ENCODE measurements around the gene PARD3. TPM values are rescaled to one million over a fixed set of nuclear protein-coding genes. Genes with fewer than 3 reads are reported as not detected.

Gene PARD3
- total RNA-seq, 2 donors from 2014 or later = 41.7 to 48.8 TPM

DNA sequence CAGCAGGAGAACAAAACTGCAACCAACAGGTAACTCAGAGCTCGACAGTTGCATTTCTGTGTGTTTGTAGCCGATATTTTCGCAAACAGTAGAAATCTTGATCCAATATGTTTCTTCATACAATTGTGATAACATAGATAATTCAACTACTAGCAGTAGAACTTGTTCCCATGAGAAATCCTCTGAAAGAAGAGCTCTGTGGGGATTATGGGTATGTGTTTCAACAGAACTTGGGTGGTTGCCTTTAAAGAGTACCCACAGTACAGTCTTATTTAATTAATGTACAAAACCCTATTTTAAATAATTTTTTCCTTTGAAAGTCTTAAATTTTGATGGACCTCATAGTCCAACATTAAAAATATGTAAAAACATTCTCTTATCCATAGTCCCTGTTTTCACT, 266.1 kb downstream of the PARD3 start:
- DNase-seq = no peak
- Histone ChIP-seq H3K36me3 (no peaks in the 10 kb centered on the region), H3K9me3 (no peaks in the 10 kb centered on the region), H3K9ac (ENCODE audit: low read depth in 2 of 2, low read length in 2 of 2) (no peak overlapping the region), H3K27me3 (no peaks in the 10 kb centered on the region), H3K27ac (no peak overlapping the region), H3K4me3 (no peak overlapping the region), H3K4me1 (no peaks in the 10 kb centered on the region)
- intact Hi-C loops (cut with DNase I) = no loop called here
- TF ChIP-seq CTCF (IDR thresholded peaks at IDR 0.05) = no peak

GRCh38 chr10:34548466-34548865, 266.6 kb downstream of the PARD3 start:
- no peak for DNase-seq
- Histone ChIP-seq H3K36me3 (no peaks in the 10 kb centered on the region), H3K27me3 (no peaks in the 10 kb centered on the region), H3K9me3 (no peaks in the 10 kb centered on the region), H3K27ac (no peak overlapping the region), H3K4me3 (no peak overlapping the region), H3K9ac (ENCODE audit: low read depth in 2 of 2, low read length in 2 of 2) (no peak overlapping the region), H3K4me1 (no peaks in the 10 kb centered on the region)
- no peak for TF ChIP-seq CTCF (IDR thresholded peaks at IDR 0.05)
- intact Hi-C loops (cut with DNase I) = no loop called here

GRCh38 chr10:34547695-34548094, 267.4 kb downstream of the PARD3 start:
- no peak overlapping the region for H3K27ac ChIP-seq
- DNase-seq = no peak
- H3K4me3 ChIP-seq = no peak overlapping the region
- H3K36me3 ChIP-seq = no peaks in the 10 kb centered on the region
- H3K9ac ChIP-seq (ENCODE audit: low read depth in 2 of 2, low read length in 2 of 2) = no peak overlapping the region
- H3K4me1 ChIP-seq = no peaks in the 10 kb centered on the region
- intact Hi-C loops (cut with DNase I) = no loop called here
- no peaks in the 10 kb centered on the region for H3K27me3 ChIP-seq
- H3K9me3 ChIP-seq = no peaks in the 10 kb centered on the region
- no peak for TF ChIP-seq CTCF (IDR thresholded peaks at IDR 0.05)

- no peak overlapping the region for H3K9ac ChIP-seq (ENCODE audit: low read depth in 2 of 2, low read length in 2 of 2)
- H3K27me3 ChIP-seq = no peaks in the 10 kb centered on the region
- intact Hi-C loops (cut with DNase I) = no loop called here
- H3K27ac ChIP-seq = no peak overlapping the region
- no peak for TF ChIP-seq CTCF (IDR thresholded peaks at IDR 0.05)
- no peak overlapping the region for H3K4me3 ChIP-seq
- DNase-seq = no peak
- H3K4me1 ChIP-seq = no peaks in the 10 kb centered on the region
- no peaks in the 10 kb centered on the region for H3K36me3 ChIP-seq
- no peaks in the 10 kb centered on the region for H3K9me3 ChIP-seq
Measured at GRCh38 chr10:34547291-34547690, 267.8 kb downstream of the PARD3 start.

- no peaks in the 10 kb centered on the region for H3K4me1 ChIP-seq
- no peak for TF ChIP-seq CTCF (IDR thresholded peaks at IDR 0.05)
- H3K9ac ChIP-seq (ENCODE audit: low read depth in 2 of 2, low read length in 2 of 2) = no peak overlapping the region
- H3K36me3 ChIP-seq = no peaks in the 10 kb centered on the region
- no peaks in the 10 kb centered on the region for H3K9me3 ChIP-seq
- no peak for DNase-seq
- no peaks in the 10 kb centered on the region for H3K27me3 ChIP-seq
- intact Hi-C loops (cut with DNase I) = no loop called here
- no peak overlapping the region for H3K4me3 ChIP-seq
- H3K27ac ChIP-seq = no peak overlapping the region
Measured at GRCh38 chr10:34544400-34544799, 270.7 kb downstream of the PARD3 start.

GRCh38 chr10:34543716-34544115, 271.4 kb downstream of the PARD3 start:
- no peaks in the 10 kb centered on the region for H3K27me3 ChIP-seq
- H3K4me3 ChIP-seq = no peak overlapping the region
- intact Hi-C loops (cut with DNase I) = no loop called here
- no peak for DNase-seq
- H3K4me1 ChIP-seq = no peaks in the 10 kb centered on the region
- no peak overlapping the region for H3K27ac ChIP-seq
- no peaks in the 10 kb centered on the region for H3K9me3 ChIP-seq
- H3K9ac ChIP-seq (ENCODE audit: low read depth in 2 of 2, low read length in 2 of 2) = no peak overlapping the region
- H3K36me3 ChIP-seq = no peaks in the 10 kb centered on the region
- no peak for TF ChIP-seq CTCF (IDR thresholded peaks at IDR 0.05)

All from colonic mucosa (tissue), 4 donors.